Measurements from ENCODE around the gene PEAR1.

Gene PEAR1

DNA sequence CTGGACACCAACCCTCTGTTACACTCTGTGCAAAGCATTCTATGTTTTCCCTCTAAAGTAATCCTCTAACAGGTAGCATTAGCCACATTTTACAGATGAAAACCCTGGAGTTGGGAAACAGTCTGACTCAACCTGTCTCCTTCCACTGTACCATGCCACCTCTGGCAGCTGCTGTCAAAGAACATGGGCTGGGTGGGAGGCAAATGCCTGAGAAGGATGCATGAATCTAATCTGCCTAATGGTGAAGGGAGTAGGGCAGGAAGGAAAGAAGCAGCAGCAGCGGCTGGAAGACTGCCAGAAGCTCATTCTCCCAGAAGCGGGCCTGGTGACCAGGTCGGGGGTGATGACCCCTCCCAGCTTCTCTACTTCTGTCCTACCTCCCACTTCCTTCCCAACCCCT, 48.7 kb downstream of the PEAR1 start:
- no peak for DNase-seq

DNA sequence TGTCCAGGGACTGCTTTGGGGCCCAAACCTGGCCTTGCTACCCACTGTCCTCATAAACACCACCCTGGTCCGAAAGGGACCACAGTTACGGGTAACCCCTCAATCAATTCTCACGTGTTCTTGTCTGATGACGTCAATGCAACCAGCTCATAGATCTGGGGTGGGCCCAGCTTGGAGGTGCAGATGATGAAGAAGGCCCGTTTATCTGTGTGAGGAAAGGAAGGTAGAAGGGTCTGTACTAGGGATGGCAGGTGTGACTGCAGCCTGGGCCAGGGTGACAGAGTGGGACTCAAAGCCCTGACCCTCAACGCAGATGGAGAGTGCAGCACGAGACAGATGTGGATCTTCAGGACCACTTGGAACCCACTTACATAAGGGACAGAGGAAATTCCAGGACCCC, 49.1 kb downstream of the PEAR1 start:
- DNase-seq: no peak

DNA sequence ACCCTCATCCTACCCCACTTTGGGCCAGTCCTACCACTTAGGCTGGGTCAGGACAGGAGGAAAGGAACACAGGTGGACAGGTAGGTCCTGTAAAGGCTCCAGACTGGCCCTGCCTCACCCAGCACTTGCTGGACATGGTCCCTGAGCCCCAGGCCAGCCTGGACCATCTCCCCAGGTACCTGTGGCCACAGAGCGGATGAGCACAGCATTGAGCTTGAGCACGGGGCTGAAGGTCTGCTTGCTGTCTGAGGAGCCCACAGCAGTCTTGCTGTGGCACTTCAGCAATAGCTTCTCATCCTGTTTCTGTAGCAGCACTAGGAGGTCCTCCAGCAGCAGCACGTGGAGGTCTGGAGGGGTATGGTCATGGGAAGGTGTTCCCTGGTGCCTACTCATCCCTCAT, 50.2 kb downstream of the PEAR1 start:
- no peak for DNase-seq

DNA sequence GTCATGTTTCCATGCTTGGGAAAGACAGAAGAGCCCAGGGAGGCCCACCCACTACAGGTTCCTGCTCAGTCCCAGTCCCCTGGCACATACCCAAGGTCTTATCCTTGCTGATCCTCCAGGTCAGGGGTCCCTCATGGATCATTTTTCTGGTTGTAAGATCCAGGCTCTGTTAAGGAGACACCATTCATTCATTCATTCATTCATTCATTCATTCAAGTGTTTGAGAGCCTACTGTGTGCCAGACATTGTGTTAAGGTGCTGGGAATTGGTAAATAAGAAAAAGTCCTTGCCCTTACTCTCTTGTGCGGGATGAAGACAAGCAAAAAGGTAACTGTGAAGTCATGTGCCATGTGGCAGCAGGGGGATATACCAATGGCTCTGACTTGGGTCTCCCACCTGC, 50.8 kb downstream of the PEAR1 start:
- DNase-seq: no peak

DNA sequence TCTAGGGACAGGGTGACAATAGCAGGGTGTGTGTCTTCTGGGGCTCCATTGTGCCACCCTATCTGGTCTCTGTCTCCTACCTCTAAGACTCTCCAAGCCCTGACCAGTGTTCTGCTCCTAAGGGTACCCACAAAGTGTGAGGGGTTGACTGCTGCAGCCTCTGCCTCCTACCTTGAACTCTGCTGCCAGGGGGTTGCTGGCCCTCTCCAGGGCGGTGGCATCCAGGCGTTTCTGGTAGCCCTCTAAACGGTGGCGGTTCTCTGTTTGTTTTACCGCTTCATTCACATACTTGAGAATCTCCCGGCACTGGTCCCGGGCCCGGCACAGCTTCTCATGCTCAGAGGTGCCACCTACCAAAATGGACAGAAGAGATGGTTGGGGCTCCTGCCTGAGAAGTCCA, 51.3 kb downstream of the PEAR1 start:
- no peak for DNase-seq

DNA sequence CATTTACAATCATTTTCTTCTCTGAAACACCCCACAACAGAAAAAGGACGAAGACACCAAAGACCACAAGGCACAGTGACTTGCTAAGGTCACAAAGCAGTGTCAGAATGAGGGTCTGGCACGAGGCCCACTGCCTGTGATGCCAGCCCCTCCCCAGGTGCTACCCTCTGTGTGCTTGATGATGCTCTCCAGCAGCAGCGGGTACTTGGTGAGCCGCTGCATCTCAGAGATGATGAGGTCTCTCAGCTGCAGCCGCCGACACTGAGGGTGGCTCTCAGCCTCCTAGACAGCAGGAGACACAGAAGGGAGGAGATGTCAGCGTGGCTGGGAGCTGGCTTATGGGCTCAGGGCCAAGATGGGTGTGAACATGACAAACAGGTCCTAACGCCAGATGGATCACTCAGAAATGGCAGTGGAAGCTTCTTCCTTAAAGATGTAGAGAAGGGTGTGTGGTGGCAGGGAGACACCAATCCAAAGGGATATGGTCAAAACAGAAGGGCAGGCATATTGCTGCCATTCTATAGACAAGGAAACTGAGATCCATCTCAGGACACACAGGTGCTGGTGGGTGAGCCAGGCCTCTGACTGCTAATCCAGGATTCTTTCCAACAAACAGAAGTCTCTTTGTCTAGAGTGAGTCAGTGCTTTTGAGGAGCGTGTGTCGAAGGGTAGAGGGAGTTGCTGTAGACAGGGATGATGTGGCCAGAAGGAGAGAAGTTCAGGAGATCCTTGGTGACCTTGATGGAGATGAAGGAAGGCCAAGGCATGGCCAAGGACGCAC, 52.6 kb downstream of the PEAR1 start:
- DNase-seq: no peak

DNA sequence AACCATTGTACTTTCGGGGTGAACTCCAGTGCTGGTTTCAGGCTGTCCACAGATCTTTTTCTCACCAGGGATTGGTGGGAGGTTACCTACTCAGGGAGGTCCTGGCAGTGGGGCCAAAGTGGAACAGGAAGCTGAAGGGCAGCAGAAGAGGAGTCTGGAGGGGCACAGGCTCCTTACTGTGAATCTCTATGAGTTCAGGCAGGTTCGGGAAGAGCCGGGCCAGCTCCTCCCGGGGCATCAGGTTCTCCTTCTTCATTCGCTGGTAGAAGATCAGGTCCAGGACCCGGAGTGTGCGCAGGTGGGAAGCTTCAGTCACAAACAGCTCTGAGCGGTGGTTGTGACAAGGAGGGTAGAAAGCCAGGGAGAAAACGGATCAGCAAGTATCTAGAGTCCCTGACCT, 53.6 kb downstream of the PEAR1 start:
- no peak for DNase-seq

DNA sequence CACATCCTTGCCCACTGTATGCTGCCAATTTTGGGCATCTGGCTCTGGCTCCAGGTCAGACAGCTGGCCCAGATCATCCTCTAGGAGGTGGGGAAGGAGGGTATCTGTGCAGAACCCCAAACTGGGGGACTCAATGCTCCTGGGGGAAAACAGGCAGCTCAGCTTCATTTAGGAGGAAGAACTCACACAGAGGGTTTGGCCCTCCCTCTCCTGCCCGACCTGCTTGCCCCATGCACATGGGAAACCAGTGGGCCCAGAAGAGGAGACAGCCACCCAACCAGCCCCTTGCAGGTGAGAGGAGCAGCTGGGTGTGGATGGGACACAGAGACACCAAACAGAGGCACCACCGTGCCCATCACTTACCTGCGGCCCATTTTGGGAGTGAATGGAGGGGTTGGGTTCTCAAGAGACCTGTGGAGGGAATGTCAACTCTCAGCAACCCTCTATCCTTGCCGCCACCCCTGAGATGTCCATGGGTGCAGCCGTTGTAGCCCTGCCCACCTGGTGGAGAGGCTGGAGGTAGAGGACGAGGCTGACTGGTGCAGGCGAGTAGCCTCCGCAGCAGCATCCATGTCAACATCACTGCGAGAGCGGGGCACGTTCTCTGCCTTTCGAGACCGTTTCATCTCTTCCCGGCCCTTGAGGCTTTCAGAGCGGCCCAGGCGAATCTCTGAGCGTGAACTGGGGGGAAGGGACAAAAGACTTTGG, 54.5 kb downstream of the PEAR1 start:
- DNase-seq: no peak

DNA sequence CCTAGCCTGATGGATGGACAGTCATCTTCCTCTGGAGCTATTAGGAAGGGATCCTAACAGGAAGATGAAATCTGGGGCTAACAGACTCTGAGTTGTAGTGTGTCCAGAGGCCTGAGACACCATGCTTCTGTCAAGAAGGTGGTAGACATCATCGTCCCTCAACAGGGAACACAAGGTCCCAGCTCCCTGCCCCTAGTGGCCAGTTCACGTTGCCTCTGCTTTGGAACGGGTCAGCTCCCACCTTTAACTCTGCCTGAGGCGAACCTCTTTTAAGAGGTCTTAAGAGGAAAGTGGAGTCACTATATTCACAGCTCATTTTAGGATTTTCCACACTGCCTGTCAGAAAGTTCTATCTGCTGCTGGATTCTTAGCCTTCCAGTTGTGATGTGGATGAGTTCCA, 55.2 kb downstream of the PEAR1 start:
- no peak for DNase-seq

DNA sequence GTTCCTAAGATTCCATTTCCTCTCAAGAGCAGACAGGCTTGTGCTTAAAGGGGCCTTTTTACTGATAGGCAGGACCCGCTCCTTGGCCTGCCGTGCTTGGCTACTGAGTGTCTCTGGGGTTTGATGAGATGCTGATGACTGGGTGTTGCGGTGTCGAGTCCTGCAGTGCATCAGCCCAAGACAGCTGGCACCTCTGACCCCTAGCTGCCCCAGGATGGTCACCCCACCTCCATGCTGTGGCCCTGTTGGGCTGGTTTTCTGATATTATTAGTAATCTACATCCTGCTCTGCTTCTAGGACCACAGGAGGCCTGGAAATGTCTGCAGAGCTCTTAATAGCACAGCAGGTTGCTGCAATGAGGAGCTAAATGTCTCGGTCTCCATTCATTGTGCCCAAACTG, 55.6 kb downstream of the PEAR1 start:
- no peak for DNase-seq

DNA sequence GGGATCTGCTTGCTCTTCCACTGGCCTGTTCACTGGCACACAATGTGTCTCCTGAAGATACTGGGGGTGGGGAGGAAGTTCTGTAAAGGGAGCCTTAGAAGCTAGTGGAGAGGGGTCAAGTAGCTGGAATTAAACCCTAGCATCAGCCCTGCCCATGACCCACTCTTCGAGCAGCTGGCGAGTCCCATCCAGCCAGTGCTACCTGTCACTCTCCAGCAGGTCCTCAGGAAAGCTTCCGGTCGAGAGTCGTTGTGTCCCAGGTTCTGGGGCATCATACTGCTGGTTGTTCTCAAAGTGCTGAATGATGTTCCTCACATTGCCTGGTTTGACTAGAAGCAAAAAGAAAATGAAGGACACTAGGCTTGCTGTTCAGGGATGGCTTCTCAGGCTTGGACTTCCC, 57.9 kb downstream of the PEAR1 start:
- DNase-seq: no peak

DNA sequence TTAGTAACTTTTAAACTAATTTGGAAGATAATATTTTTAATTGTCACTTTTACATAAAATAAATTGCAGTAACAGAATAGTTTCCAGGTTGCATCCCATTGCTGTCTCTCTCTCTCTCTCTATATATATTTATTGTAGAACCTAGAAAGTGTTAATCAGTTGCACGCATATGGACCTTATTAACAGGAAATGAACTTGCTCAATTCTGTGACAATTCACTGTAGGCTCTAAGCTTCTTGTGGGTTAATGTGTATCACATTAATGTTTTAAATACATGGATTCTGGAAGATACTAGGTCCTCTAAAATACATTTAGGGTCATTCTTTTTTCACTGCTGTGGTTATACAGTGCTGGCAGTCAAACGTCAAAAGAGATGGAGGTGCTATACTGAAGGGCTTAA, 60.1 kb downstream of the PEAR1 start:
- DNase-seq: no peak

DNA sequence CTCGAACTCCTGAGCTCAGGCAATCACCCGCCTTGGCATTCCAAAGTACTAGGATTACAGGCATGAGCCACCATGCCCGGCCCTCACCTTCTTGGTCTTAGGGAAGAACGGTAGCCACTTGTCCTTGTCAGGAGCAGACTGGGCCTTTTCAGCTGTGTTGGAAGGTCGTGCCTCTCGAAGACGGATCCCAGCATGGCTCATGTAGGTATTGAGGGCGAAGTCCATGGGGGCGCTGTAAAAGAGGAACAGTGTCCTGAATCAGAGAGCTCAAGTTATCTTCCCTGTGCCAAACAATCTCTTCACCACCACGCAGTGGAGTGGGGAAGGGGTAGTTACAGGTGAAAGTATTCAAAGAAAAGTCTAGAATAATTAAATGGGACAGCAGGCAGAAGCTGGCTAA, 62.8 kb downstream of the PEAR1 start:
- DNase-seq: no peak

DNA sequence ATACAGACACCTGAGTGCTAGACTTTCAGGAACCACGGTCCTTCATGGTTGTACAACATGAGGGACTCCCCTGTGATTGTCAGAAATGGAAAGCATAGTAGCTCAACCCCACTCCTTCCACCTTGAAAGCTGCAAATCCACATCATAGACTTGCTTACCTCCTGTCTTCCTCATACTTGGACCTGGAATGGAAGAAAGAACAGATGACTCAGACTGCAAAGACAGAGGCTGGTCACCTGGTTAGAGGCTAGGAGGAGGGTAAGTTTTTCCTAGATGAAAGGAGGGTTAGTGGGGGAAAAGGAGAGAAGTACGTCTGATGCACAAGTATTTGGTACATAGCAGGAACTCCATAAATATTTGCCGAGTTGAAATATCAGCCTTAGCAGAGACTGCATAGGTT, 64.1 kb downstream of the PEAR1 start:
- DNase-seq: no peak

DNA sequence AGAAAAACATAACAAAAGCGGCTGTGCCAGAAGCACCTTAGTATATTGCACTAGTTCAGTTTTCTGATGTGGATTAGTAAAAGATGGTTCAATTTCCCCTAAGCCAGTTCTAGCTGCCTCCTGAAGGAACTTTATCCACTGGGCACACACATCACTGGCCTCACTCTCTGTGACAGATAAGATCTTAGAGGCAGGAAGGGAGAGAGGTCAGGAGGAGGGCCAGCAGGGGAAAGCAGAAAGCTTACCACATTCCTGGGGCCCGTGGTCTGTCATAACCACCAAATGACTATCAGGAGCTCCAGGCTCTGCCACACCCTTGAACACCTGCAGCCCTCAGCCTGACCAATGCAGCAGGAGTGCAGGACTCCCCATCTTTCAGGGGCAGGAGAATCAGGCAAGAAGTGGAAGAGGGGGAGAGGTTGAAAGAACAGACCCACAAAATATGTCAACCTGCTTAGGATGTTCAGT, 64.8 kb downstream of the PEAR1 start:
- DNase-seq: no peak

DNA sequence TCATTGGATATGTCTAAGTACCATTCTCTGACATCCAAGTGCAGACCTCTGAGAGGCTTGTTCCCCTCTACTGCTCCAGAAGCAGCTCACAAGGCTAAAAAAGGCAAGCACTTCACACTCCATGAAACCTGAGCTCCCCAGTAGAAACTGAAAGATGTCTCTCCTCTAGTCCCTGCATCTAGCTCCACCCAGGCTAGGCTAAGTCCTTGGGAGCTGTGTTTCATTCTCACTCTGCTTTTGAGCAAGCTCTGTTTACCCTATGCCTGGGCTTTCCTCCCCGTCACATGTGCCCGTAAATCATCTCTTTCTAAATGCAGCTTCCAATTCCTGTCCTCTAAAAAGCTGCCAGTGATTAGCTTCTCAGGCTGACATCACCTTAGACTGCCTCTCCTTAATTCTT, 65.9 kb downstream of the PEAR1 start:
- no peak for DNase-seq

DNA sequence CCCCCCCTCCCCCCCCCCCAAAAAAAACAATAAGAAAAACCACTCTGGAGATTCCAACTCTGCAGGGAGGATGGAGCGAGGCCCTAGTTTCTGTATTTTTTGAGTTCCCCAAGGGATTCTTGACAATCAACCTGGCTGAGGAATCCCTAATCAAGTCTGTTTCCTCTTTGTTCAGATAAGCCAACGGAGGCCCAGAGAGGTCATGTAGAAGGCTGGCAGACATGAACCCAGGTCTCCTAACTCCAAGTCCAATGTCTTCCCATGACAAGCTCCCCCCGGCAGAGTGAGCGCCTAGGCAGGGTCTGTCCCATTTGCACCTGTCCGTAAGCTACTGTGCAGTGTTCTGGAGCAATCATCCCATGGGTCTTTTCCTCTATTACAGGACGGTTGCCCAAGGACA, 66.4 kb downstream of the PEAR1 start:
- no peak for DNase-seq

DNA sequence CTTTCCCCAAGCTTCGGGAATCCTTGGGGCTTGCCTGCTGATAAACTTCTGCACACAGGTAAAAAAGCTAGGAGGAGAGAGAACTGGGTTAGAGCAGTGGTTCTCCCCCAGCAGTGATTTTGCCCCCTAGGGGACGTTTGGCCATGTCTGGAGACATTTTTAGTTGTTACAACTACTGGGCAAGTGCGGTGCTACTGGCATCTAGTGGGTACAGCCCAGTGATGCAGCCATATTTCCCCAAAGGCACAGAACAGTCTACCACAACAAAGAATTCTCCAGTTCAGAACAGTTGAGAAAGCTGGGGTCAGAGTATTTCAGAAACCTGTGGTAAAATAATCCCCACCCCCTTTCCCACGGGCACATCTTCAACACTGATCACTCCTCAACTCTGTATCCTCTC, 68.2 kb downstream of the PEAR1 start:
- DNase-seq: no peak

DNA sequence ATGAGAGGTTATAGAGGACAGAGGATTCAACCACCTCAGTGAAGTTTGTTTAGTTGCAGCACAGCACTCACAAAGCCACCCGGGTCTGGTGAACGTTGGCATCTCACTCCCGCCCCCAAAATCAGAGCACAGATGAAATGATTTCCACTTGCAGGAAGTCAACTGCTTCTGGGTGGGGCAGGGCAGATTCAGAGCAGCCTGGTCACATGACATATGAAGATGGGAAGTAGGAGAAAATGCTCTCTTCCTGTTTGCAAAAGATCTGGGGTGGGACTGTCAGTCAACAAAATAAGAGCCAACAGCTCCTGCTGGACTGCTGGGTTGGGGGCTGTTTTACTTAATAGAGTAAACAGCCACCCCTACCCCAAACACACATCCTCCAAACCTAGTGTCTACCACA, 70.1 kb downstream of the PEAR1 start:
- DNase-seq: peak; percentile 38

DNA sequence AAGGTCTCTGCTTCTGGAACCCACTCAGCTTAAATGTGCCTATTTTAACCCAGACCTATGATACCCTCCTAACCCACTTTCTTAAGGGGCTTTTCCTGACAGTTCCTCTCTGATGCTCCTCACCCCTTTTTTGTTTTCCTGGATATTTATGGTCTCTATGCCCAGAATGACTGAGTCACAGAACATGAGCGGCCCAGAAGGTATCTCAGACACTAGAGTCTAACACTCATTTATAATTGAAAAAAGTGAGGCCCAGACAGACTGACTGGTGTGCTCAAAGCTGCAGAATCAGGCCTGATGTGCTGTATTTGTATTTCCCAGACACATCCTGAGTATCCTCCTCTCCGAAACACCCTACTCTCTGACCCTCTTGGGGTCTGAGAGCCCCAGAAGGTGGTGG, 70.9 kb downstream of the PEAR1 start:
- DNase-seq: no peak
